NB4 (cell line): ENCODE measurements around the gene DCUN1D1.

ENCODE experiments used
- CTCF ChIP-seq: IDR thresholded peaks from one replicate; pipeline ENCODE4 v1.5.1; 2012; ENCODE audit warnings: low read depth, low read length
- POLR2A ChIP-seq: IDR thresholded peaks from 2 replicates; pipeline ENCODE4 v1.6.1; 2011; ENCODE audit warnings: mild to moderate bottlenecking; ENCODE audit not compliant: insufficient read length; ENCODE audit errors: extremely low read depth

- no peak for TF ChIP-seq CTCF
- TF ChIP-seq POLR2A: no peak
Measured at GRCh38 chr3:182920515-182921084, 59.7 kb downstream of the DCUN1D1 start.
